ENCODE measurements around the gene IRF3. TPM values are rescaled to one million over a fixed set of nuclear protein-coding genes. Genes with fewer than 3 reads are reported as not detected.

The IRF3 gene
- total RNA-seq, 1 experiment from 2014 or later, result 205 TPM

DNA sequence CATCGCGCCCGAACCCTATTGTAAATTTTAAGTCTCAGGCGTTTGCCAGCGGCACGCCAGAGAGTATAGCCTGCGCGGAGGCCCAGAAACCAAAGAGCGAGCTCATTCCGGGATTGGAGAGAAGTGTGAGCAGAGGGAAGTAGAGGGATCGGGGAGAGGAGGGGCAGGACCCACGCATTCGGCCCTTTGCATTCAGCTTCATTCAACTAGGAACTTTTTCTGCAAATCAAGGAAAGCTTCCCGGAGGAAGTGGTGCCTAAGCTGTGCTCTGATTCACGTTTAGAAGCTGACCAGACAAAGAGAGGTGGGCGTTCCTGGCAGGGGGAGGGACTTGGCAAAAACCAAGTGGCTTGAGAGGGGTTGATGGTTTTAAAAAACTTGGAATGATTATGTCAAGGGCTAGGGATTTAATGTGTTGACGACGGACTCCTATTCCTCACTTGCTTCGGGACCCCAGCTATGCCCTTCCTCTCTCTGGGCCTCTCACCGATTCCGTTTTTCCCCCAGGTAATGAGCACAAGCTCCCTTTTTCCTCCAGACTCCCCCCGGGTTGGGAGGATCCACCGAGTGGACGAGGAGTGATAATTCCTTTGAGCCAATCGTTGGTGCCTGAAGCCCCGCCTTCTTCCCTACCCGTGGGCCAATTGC, 10.6 kb upstream of the IRF3 start:
- H3K27ac ChIP-seq (ENCODE audit: insufficient read length, low read depth, low read length), result peak overlapping the region; percentile 85
- H2BK15ac ChIP-seq (ENCODE audit: low read depth, low read length), result no peak overlapping the region
- peak overlapping the region; percentile 63 for H3K4me2 ChIP-seq (ENCODE audit: insufficient read depth, insufficient read length, low read length)
- H3K14ac ChIP-seq (ENCODE audit: insufficient read depth, low read length), result peak overlapping the region; percentile 93
- no peaks in the 10 kb centered on the region for H4K20me1 ChIP-seq (ENCODE audit: control insufficient read depth, insufficient read depth, insufficient read length)
- no peak overlapping the region for H2AFZ ChIP-seq (ENCODE audit: low read length)
- H3K23ac ChIP-seq (ENCODE audit: insufficient read length, low read depth, low read length), result no peak overlapping the region
- no peaks in the 10 kb centered on the region for H3K79me1 ChIP-seq (ENCODE audit: insufficient read depth, low read depth, low read length, poor library complexity, severe bottlenecking)
- H3T11ph ChIP-seq (ENCODE audit: low read length), result peak overlapping the region; percentile 90
- H3K27me3 Mint-ChIP-seq (ENCODE audit: low read depth), result peaks cover 2% of the 10 kb centered on the region; the same call in 1 of the 2 replicates
- no peak overlapping the region for H3K56ac ChIP-seq (ENCODE audit: insufficient read length, low read depth, low read length)
- no peak overlapping the region for H2AK5ac ChIP-seq (ENCODE audit: insufficient read length, low read length)
- peak overlapping the region; percentile 85 for H2BK5ac ChIP-seq (ENCODE audit: insufficient read length, low read length)
- H4K91ac ChIP-seq (ENCODE audit: insufficient read length, low read depth, low read length), result no peak overlapping the region
- peaks cover 6% of the 10 kb centered on the region for H3K4me1 ChIP-seq (ENCODE audit: insufficient read depth, low read length)
- no CpG with 5 or more reads among the region's 27 CpGs for WGBS (ENCODE audit: extremely low coverage, insufficient read length, low lambda C conversion rate)
- peak overlapping the region; percentile 97 to 98 for H3K4me3 Mint-ChIP-seq
- H3K27me3 ChIP-seq (ENCODE audit: insufficient read depth, low read length), result no peaks in the 10 kb centered on the region
- H3K9me3 Mint-ChIP-seq, result no peaks in the 10 kb centered on the region; a peak in 2 of 5 replicates
- H3K4me1 Mint-ChIP-seq, result peaks cover 27 to 43% of the 10 kb centered on the region in 2 experiments
- no peak overlapping the region; the same call in 1 of the 2 replicates for H3K4ac ChIP-seq (ENCODE audit: low read depth, low read length)
- H3K27ac Mint-ChIP-seq, result peak overlapping the region; percentile 100
- no peak overlapping the region for H2BK12ac ChIP-seq (ENCODE audit: insufficient read length, low read depth, low read length)
- peaks cover 4% of the 10 kb centered on the region for H3K23me2 ChIP-seq (ENCODE audit: insufficient read length, low read depth, low read length, poor library complexity, severe bottlenecking)
- TF ChIP-seq, protein P1, sequence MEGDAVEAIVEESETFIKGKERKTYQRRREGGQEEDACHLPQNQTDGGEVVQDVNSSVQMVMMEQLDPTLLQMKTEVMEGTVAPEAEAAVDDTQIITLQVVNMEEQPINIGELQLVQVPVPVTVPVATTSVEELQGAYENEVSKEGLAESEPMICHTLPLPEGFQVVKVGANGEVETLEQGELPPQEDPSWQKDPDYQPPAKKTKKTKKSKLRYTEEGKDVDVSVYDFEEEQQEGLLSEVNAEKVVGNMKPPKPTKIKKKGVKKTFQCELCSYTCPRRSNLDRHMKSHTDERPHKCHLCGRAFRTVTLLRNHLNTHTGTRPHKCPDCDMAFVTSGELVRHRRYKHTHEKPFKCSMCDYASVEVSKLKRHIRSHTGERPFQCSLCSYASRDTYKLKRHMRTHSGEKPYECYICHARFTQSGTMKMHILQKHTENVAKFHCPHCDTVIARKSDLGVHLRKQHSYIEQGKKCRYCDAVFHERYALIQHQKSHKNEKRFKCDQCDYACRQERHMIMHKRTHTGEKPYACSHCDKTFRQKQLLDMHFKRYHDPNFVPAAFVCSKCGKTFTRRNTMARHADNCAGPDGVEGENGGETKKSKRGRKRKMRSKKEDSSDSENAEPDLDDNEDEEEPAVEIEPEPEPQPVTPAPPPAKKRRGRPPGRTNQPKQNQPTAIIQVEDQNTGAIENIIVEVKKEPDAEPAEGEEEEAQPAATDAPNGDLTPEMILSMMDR (conservative IDR thresholded peaks at IDR 0.05), result no peak
- peaks cover 22% of the 10 kb centered on the region; the same call in 1 of the 2 replicates for H3K79me2 ChIP-seq (ENCODE audit: insufficient read depth, low read length)
- H4K5ac ChIP-seq (ENCODE audit: insufficient read length, low read depth, low read length), result no peak overlapping the region
- peak overlapping the region; percentile 78 for H2BK120ac ChIP-seq (ENCODE audit: low read depth, low read length, poor library complexity, severe bottlenecking)
- peak overlapping the region; percentile 95 for H3K9ac ChIP-seq (ENCODE audit: extremely low read depth, insufficient read length, low read length)
- no peaks in the 10 kb centered on the region for H3K9me3 ChIP-seq (ENCODE audit: control insufficient read depth, low read depth, low read length)
- DNase-seq, result peak; percentile 89
- H4K8ac ChIP-seq (replicated peaks; ENCODE audit: insufficient read length, low read depth, low read length), result no peak overlapping the region
- H2BK20ac ChIP-seq (ENCODE audit: low read depth, low read length, poor library complexity, severe bottlenecking), result no peak overlapping the region
- peaks cover 19 to 30% (median 19%) of the 10 kb centered on the region in 3 experiments; a peak in 6 of 7 replicates for H3K36me3 Mint-ChIP-seq (ENCODE audit: insufficient read depth in 1 of 3, low read depth in 3 of 3)
- H3K18ac ChIP-seq (ENCODE audit: insufficient read length, low read depth, low read length), result peak overlapping the region; percentile 97
